Measurements from ENCODE around the gene ZNF436.
"Not testable (repeated sequence)": the region's sequence is repeated elsewhere in the genome, so short reads cannot be mapped to it uniquely, and the experiment has no call there.

ZNF436 gene

GRCh38 chr1:23322770-23323169 is 46.9 kb downstream of the ZNF436 start:
- DNase-seq = no peak

- DNase-seq = not testable (repeated sequence)
These were observed 59.4 kb downstream of the ZNF436 start for GRCh38 chr1:23310280-23310679.

Data from hypothalamus (tissue), 51 donors.